ENCODE data around the gene ARMC2.

- TF ChIP-seq CTCF (conservative IDR thresholded peaks at IDR 0.05; ENCODE audit: low read depth, low read length) (no peak), EZH2 (IDR thresholded peaks at IDR 0.05; ENCODE audit: low read length, unreplicated experiment) (no peak)
These were observed 41.6 kb upstream of the ARMC2 start for GRCh38 chr6:108806665-108807064.
